GM21423 (cell line): Measurements from ENCODE around the gene KRTAP5-1.
"Not testable (repeated sequence)": the region's sequence is repeated elsewhere in the genome, so short reads cannot be mapped to it uniquely, and the experiment has no call there.

ENCODE experiments used
- ATAC-seq: cut with Tn5 transposase; IDR thresholded peaks from one replicate; pipeline ENCODE4 v1.9.1; 2021; ENCODE audit warnings: mild to moderate bottlenecking, moderate library complexity; ENCODE audit not compliant: unreplicated experiment

The KRTAP5-1 gene

DNA sequence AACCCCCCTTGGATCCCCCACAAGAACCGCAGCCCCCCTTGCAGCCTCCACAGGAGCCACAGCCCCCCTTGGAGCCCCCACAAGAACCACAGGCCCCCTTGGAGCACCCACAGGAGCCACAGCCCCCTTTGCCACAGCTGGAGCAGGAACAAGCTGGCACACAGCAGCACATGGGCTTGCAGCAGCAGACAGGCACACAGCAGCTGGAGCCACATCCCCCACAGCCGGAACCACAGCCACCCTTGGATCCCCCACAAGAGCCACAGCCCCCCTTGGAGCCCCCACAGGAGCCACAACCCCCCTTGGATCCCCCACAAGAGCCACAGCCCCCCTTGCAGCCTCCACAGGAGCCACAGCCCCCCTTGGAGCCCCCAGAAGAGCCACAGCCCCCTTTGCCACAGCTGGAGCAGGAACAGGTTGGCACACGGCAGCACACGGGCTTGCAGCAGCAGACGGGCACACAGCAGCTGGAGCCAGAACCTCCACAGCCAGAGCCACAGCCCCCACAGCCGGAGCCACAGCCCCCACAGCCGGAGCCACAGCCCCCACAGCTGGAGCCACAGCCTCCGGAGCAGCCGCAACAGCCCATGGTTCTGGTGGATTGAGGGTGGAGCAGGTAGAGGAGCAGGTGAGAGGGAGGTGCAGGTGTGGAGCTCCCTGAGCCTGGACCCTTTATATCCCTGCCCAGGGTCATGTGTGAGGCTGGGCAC lies at the start of gene KRTAP5-1:
Gene KRTAP5-1 (minus strand): TSS at position 623 of the 710 bp plus-strand sequence. CDS start 34 bp downstream, at position 589.
- not testable (repeated sequence) for ATAC-seq

DNA sequence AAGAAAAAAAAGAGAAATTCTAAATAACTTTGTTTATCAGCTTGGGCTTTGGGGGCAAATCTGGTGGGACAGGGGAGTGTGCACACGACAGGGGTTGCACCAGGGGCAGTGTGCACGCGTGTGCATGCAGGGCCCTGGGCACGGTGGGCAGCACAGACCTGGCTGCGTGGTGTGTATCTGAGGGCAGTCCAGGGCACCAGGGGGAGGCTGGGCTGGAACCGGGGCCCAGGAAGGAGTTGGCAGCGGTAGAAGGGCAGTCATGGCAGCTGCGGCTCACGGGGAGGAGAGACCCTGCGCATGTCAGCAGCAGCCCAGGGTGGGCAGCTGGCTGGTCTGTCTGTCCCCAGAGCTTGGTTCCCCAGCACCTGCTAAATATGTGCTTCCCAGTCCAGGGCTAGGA lies 48.8 kb upstream of the KRTAP5-1 start:
- no peak for ATAC-seq

GRCh38 chr11:1632053-1632714 lies 47.1 kb upstream of the KRTAP5-1 start:
- no peak for ATAC-seq

DNA sequence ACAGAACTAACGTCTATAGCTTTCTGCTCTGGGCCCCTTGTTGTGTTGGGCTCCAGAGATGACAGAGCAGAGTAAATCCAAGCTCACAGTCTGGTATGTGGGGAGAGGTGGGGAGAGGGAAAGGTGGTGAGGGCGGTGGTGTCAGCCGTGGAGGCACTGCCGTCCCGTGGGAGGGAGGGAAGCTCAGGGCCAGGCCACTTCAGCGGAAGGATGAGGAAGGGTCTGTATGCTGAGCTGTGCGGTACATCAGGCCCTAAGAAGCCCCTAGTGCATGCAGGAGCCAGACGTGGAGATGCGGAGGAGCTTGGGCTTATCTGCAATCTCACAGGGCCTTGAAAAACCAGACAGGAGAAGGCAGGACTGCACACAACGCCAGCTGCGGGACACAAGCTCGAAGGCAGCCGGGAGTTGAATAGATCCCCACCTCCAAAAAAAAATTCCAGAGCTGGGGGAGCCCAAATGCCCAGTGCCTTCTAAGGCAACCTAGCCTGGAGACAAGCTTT lies 46.0 kb upstream of the KRTAP5-1 start:
- no peak for ATAC-seq

- ATAC-seq, result no peak
Measured at GRCh38 chr11:1630271-1630670, 45.2 kb upstream of the KRTAP5-1 start.

GRCh38 chr11:1629326-1630185 lies 44.5 kb upstream of the KRTAP5-1 start, which contains the start of gene KRTAP5-5:
TSS of gene KRTAP5-5 (plus strand) at chr11:1629775. CDS start at chr11:1629841, 66 bp downstream.
- no peak for ATAC-seq

DNA sequence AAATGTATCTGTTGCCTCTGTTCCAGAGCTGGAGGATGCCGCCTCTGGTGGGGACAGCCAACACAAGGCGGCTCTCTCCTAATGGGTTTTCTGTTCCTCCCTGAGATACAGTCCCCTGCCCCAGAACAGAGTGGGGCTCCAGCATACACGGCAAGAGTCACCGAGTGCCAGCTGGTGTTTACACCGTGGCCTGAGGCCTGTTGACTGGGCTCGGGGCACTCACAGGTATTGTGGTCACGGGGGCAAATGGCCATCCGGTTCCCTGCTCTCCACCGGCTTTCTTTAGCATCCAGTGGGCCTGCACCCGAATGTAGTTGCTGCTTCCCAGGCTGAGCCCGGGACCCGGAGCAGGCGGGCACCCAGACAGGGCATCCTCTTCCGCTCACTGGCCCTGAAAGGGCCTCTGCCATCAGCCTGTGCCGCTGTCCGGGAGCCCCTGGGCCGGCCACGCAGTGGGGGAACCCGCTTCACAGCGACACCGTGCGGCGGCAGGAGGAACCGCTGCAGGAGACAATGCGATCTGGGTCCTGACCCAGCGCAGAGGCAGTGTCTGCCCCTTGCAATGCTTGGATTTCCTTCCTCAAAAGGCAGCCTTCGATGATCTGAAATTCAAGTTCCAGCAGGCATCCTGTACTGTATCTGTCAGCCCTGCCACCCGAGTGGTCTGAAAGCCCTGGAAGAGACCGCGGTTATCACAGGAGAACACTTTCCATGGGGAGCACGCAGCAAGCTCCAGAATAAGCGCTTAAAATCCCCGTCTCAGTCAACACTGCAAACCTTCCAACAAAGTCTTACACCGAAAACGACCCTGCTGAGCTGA lies 43.6 kb upstream of the KRTAP5-1 start:
- ATAC-seq, result no peak

GRCh38 chr11:1625541-1625940 lies 40.5 kb upstream of the KRTAP5-1 start:
- no peak for ATAC-seq

DNA sequence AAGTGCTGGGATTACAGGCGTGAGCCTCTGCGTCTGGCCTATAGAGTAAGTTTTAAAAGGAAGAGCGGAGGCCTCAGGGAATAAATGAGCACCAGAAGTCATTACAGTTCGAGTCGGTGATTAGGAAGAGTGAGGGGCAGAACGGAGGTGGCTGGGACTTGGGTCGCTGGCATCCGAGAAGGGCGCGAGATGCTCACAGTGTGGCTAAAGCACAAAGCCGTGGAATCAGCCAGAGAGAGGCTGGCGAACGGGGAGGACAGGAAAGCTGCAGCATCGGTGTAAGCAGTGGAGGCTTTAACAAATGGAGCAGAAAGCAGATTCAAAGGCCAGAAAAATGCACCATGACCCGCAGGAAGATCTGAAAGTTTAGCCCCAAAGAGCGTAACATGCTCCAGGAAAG lies 39.5 kb upstream of the KRTAP5-1 start:
- no peak for ATAC-seq

GRCh38 chr11:1623716-1624115 lies 38.6 kb upstream of the KRTAP5-1 start:
- ATAC-seq, result no peak

GRCh38 chr11:1622086-1622485 lies 37.0 kb upstream of the KRTAP5-1 start, which contains the start of gene KRTAP5-4:
TSS of gene KRTAP5-4 (minus strand) at chr11:1622138. CDS start at chr11:1622093, 45 bp downstream.
- ATAC-seq, result no peak

GRCh38 chr11:1619449-1619848 lies 34.4 kb upstream of the KRTAP5-1 start:
- ATAC-seq, result no peak

GRCh38 chr11:1618231-1618630 lies 33.1 kb upstream of the KRTAP5-1 start:
- no peak for ATAC-seq

DNA sequence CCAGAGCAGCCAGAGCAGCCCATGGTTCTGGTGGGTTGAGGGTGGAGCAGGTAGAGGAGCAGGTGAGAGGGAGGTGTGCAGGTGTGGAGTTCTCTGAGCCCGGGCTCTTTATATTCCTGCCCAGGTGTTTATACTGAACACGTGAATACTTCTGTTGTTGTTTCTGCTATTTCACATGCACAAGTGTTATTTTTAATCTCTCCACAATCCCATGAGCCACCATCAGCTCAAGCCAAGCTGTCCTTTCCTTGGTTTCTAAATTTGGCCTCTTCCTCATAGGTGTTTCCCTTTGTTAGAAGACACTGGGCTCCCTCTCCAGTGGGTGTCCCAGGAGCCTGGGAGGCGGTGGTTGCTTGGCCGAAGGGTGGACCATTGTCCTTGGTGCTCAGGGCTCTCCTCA lies 23.3 kb upstream of the KRTAP5-1 start, which contains the start of gene KRTAP5-3:
Gene KRTAP5-3 (minus strand): TSS at position 101 of the 400 bp plus-strand sequence. CDS start 78 bp downstream, at position 23.
- ATAC-seq, result no peak

GRCh38 chr11:1607901-1608300 lies 22.8 kb upstream of the KRTAP5-1 start:
- not testable (repeated sequence) for ATAC-seq

GRCh38 chr11:1607156-1607845 lies 22.2 kb upstream of the KRTAP5-1 start:
- not testable (repeated sequence) for ATAC-seq

GRCh38 chr11:1605923-1606322 lies 20.8 kb upstream of the KRTAP5-1 start:
- ATAC-seq, result peak; percentile 79

- ATAC-seq, result no peak
Measured at GRCh38 chr11:1604711-1605110, 19.6 kb upstream of the KRTAP5-1 start.

DNA sequence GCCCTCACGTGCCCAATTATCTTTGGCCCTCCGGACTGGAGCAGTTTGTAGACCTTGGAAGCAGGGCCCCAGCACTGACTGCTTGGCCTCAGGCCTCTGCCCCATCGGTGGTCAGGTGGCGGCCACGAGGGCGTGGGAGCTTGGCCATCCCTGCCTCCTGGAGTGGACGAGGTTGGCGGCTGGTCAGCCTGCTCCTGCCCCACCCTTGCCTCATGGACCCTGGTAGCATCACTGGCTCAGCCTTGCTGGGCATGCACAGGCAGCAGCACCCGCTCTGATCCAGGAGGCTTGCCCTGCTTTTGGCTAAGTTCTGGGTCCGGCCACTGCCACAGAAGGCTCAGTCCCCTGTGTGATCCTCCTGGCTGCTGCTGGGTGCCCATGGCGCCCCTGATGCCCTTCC lies 19.1 kb upstream of the KRTAP5-1 start:
- ATAC-seq, result no peak
